GM19351 (cell line): Measurements from ENCODE around the gene FADS6.
"Not testable (repeated sequence)": the region's sequence is repeated elsewhere in the genome, so short reads cannot be mapped to it uniquely, and the experiment has no call there.

ENCODE experiments used
- ATAC-seq: cut with Tn5 transposase; IDR thresholded peaks from one replicate; pipeline ENCODE4 v1.9.1; 2021; ENCODE audit warnings: mild to moderate bottlenecking, moderate library complexity; ENCODE audit not compliant: unreplicated experiment

The FADS6 gene

DNA sequence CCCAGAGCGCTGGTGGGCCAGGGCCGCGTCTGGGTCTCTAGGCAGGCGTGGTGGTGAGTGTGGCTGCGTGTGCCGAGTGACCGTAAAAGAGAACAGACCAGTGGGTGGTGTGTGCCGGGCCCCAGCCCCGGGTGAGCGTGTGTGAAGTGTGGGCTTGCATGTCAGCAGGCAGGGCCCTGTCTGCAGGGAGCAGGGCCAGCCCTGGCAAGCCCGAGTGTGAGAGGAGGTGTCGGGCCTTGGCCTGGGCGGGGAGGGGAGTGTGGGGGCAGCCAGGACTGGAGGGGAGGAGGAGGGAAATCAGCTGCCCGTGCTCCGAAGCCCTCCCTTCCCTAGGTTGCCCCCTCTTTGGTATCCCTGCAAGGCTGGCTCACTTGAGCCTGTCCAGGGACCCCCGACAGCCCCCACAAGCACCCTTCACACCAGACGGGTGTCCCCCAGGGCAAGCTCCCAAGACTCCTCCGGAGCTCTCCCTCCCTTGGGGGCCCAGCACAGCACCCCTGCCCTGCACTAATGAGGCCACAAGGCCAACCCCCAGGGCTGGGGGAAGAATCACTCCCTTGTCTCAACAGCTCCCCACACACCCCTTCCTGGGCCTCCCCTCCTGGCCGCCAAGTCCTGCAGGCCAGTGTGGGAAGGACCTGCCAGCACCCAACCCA is 27.7 kb upstream of the FADS6 start:
- ATAC-seq, result no peak

DNA sequence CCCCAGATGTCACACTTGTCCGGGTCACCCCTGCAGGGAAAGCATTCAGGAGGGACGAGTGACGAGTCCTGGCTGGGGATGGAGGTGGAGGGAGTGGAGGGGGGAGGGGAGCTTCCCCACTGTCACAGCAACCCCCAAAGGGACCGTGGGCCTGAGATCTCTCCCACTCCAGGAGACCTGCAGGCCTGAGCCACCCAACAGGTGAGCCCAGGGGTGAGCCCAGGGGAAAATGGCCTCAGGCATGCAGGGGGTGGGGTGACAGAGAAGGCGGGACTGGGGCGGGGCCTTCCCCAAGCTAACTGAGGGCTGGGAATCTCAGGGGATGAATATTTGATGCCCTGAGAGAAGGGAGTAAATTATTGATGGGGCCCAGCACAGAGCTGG is 27.2 kb upstream of the FADS6 start:
- ATAC-seq, result no peak

DNA sequence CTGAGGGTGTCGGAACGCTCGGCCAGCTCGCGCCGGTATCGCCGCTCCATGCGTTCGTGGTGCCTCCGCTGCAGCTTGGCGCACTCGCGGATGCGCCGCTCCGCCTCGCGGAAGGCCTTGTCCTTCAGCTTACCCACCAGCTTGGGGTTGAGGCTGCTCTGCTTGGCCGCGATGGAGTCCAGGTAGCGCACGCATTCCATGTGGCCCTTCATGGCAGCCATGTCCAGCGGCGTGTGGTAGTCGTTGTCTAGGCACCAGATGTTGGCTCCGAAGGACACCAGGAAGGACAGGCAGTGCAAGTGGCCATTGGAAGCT is 26.8 kb upstream of the FADS6 start:
- no peak for ATAC-seq

- ATAC-seq, result no peak
Observed at GRCh38 chr17:74919440-74920305, 26.2 kb upstream of the FADS6 start.

GRCh38 chr17:74918906-74919305 is 25.5 kb upstream of the FADS6 start:
- ATAC-seq, result no peak

GRCh38 chr17:74917430-74917829 is 24.0 kb upstream of the FADS6 start:
- no peak for ATAC-seq

- ATAC-seq, result no peak
Observed at GRCh38 chr17:74916851-74917199, 23.4 kb upstream of the FADS6 start.

GRCh38 chr17:74916136-74916850 is 22.9 kb upstream of the FADS6 start:
- ATAC-seq, result no peak

- not testable (repeated sequence) for ATAC-seq
Observed at GRCh38 chr17:74911423-74911822, 18.0 kb upstream of the FADS6 start.

DNA sequence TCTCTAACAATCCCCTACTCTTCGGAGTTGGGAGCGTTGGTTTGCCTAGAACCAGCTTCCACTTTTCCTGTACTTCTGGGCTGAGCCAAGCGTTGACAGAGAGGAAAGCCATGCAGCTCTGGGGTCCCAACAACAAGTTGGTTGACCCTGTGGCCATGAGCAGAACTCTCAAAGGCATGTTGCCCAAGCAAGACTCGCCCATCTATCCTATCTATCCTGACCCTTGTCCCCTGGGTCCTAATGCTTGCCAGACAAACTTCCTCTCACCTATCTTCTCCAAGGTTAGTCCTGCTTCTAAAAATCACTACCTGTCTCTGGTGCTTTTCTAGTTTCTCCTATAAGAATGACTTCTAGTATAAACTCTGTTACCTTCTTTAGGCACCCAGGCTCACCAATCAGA is 15.7 kb upstream of the FADS6 start:
- not testable (repeated sequence) for ATAC-seq

DNA sequence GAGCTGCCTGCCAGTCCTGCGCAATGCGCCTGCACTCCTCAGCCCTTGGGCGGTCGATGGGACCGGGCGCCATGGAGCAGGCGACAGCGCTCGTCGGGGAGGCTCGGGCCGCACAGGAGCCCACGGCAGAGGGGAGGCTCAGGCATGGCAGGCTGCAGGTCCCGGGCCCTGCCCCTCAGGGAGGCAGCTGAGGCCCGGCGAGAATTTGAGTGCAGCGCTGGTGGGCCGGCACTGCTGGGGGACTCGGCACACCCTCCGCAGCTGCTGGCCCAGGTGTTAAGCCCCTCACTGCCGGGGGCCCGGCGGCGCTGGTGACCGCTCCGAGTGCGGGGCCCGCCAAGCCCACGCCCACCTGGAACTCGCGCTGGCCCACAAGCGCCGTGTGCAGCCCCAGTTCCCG is 13.6 kb upstream of the FADS6 start:
- ATAC-seq, result no peak

- ATAC-seq, result not testable (repeated sequence)
Observed at GRCh38 chr17:74906214-74906793, 12.9 kb upstream of the FADS6 start.

- ATAC-seq, result no peak
Observed at GRCh38 chr17:74904687-74905409, 11.4 kb upstream of the FADS6 start.

GRCh38 chr17:74903671-74904070 is 10.2 kb upstream of the FADS6 start:
- ATAC-seq, result no peak

GRCh38 chr17:74903034-74903433 is 9.6 kb upstream of the FADS6 start:
- no peak for ATAC-seq

- no peak for ATAC-seq
Observed at GRCh38 chr17:74901353-74902135, 8.1 kb upstream of the FADS6 start.

DNA sequence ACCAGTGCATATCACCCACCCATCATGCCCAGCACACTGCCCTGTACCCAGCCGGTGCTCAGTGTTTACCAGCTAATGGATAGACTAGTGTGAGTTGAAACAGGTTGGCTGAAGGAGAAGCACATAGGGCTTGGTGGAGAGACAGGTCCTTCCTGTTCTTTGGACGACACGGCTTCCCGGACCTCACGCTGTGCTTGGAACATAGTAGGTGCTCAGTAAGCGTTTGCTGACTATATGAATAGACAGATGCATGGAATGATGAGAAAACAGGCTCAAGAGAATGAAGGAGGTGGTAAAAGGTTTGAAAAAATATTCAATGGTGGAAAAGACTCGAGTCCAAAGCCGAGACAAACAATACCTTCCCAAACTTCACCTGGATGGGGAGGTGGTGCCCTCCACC is 6.8 kb upstream of the FADS6 start:
- no peak for ATAC-seq

- no peak for ATAC-seq
Observed at GRCh38 chr17:74898376-74898946, 5.0 kb upstream of the FADS6 start.

GRCh38 chr17:74893936-74894671 is 671 bp upstream of the FADS6 start:
- no peak for ATAC-seq
